C4-2B (cell line): Measurements from ENCODE around the gene TRIM62.

Experiments used
- H3K27ac ChIP-seq: fragments of 450-650 bp; 2 replicates; pipeline ENCODE4 v1.5.1; 2017
- CTCF ChIP-seq: fragments of 450-650 bp; conservative IDR thresholded peaks from 2 replicates; pipeline ENCODE4 v1.5.1; 2017; ENCODE audit warnings: mild to moderate bottlenecking
- ZFX ChIP-seq: fragments of 450-650 bp; IDR thresholded peaks from 2 replicates; pipeline ENCODE4 v1.6.1; 2017

The TRIM62 gene

GRCh38 chr1:33181921-33182341 is at the start of gene TRIM62:
Gene TRIM62, minus strand, starts transcription at chr1:33182043. Its CDS starts 611 bp downstream, at chr1:33181432.
- TF ChIP-seq ZFX (no peak), CTCF (no peak)
- H3K27ac ChIP-seq: peak within 1 kb of the TSS; percentile 48

- TF ChIP-seq CTCF: no peak
- no peak for TF ChIP-seq ZFX
- no peak overlapping the region for H3K27ac ChIP-seq
These were observed 49.3 kb upstream of the TRIM62 start for GRCh38 chr1:33231166-33231565.

GRCh38 chr1:33228935-33229487 is 47.2 kb upstream of the TRIM62 start:
- no peak for TF ChIP-seq ZFX
- no peak for TF ChIP-seq CTCF
- H3K27ac ChIP-seq: no peak overlapping the region

GRCh38 chr1:33225586-33225985 is 43.7 kb upstream of the TRIM62 start:
- no peak for TF ChIP-seq ZFX
- no peak for TF ChIP-seq CTCF
- no peak overlapping the region for H3K27ac ChIP-seq

- no peak for TF ChIP-seq CTCF
- no peak for TF ChIP-seq ZFX
- no peak overlapping the region for H3K27ac ChIP-seq
These were observed 42.4 kb upstream of the TRIM62 start for GRCh38 chr1:33224166-33224707.

- H3K27ac ChIP-seq: no peak overlapping the region
- TF ChIP-seq CTCF (no peak), ZFX (no peak)
These were observed 40.5 kb upstream of the TRIM62 start for GRCh38 chr1:33222381-33222780.

GRCh38 chr1:33221385-33221758 is 39.5 kb upstream of the TRIM62 start:
- no peak for TF ChIP-seq ZFX
- TF ChIP-seq CTCF: no peak
- H3K27ac ChIP-seq: no peak overlapping the region
